IPS DF 19.7 (cell line): Measurements from ENCODE around the gene OBP2B.

ENCODE experiments used
- DNase-seq: peaks from one replicate; pipeline ENCODE4 v3.0.0-alpha.2; 2013; ENCODE audit warnings: low read depth, low spot score

OBP2B gene

GRCh38 chr9:133169102-133169501 lies 39.9 kb downstream of the OBP2B start:
- no peak for DNase-seq

DNA sequence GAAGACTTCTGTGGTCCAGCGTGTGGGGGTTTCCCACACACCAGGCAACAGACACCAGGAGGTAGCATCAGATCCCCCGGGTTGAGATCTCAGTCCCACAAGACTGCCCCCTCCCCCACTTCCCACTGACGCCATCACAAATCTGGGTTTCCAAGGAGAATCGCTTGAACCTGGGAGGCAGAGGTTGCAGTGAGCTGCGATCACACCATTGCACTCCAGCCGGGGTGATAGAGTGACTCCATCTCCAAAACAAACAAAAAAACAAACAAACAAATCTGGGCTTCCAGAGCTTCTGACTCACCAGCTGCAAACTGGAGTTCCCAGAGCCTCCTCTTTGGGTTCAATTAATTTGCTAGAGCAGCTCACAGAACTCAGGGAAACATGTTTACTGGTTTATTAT lies 40.6 kb downstream of the OBP2B start:
- DNase-seq: no peak

DNA sequence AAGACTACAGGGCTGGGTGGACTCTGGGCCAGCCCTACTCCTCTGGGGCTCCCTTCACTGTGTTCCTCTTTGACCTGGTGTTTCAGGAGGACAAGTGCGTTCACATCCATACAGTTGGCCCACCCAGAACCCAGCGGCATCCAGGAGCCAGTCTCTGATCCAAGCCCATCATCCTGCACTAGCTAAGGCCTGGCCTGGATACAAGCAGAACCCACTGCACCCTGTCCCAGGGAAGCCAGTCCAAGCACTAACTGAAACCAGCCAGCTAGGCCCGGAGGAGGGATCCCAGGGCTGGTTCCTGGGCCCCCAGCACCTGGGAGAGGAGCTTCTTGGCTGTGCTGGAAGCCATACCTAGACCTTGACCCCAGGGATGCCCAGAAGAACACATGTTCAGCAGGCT lies 41.3 kb downstream of the OBP2B start:
- no peak for DNase-seq

DNA sequence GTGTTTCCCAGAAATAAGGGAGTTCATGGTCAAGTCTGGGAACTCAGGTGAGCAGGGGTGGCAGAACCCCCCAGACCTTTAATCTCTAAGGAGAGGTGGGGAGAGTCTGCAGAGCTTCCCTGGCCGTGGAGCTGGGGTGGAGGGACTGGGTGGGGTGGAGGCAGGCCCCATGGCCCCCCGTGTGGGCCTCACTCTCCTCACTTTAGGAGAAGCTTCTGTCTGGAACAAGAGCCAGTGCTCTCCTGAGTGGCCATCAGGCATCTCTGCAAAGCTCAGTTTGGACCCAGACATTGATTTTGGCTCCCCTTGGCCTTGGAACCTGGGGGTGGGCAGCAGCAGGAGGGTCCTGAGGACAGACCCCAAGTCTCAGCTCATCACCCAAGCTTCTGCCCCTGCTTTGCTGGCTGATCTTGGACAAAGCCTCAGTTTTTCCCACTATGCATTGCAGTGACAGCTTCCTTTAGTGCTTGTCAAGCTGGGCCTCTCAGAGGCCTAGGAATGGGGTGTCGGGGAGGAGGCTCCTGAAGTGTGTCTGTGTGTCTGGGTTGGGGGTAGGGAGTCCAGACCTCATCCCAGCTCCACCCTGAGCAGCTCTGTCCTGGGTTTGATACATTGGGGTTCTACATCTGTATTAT lies 41.8 kb downstream of the OBP2B start:
- DNase-seq: no peak

GRCh38 chr9:133166392-133166791 lies 42.7 kb downstream of the OBP2B start:
- DNase-seq: no peak

GRCh38 chr9:133165452-133165730 lies 43.7 kb downstream of the OBP2B start:
- no peak for DNase-seq

DNA sequence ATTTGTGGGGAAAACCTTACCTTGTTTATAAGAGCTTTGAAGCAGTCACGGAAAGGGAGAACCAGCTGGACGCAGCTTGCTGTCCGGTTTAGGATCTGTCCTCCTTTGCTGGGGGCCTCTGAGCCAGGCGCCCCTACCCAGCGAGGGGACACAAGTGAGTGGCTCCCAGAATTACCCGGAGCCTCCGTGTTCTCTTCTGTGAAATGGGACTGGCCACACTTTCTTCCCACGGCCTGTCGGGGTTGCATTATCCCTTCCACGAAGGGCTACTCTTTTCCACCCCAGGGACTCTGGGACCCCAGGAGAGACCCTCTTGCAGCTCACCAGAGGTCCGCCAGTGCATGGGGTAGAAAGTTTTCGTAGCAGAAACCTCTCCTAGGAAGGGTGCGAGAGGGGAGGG lies 44.9 kb downstream of the OBP2B start:
- DNase-seq: no peak

GRCh38 chr9:133163504-133164172 lies 45.4 kb downstream of the OBP2B start, which contains the start of gene GBGT1:
GBGT1 (minus strand) TSS chr9:133163914; CDS start chr9:133162412, 1,502 bp downstream.
- no peak for DNase-seq

DNA sequence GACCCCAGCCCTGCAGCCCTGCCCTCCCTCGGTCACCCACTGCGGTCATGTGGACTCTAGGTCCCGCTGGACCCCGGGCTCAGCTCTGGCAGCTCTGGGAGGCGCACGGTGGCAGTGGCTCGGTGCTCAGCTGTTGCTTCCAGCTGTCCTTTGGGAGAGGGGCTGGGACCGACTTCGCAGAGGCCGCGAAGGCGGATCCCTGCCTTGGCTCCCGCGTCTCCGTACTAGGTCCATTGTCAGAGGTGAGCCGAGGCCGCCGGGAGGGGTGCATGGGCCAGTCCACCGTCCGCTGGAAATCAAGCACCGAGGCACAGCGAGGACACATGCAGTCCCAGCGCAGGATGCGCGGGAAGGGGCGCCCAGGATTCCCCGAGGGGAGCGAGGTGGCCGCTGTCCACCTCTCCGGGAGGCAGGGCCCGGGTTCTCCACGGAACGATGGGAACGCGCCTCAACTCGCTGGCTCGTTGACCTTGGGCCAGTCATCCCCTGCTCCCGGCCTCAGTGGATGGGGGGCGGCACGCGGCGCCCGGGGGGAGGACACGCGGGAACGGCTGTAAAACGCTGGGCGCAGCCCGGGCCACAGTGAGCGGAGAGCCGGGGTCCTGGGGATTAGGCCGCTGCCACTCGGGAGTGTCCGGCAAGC lies 46.1 kb downstream of the OBP2B start:
- no peak for DNase-seq

GRCh38 chr9:133161547-133161950 lies 47.5 kb downstream of the OBP2B start:
- DNase-seq: no peak

- DNase-seq: no peak
These were observed 48.1 kb downstream of the OBP2B start for GRCh38 chr9:133160742-133161546.

DNA sequence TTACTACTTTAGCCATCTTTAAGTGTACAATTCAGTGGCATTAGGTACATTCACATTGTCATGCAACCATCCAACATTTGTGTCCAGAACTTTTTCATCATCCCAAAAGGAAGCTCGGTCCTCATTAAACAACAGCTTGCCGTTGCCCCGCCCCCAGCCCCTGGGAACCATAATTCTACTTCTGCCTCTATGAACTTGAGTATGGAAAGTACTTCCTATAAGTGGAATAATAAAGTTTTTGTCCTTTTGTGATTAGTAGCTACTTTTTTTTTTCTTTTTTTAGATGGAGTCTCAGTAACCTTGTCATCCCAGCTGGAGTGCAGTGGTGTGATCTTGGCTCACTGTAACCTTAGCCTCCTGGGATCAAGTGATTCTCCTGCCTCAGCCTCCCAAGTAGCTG lies 50.4 kb downstream of the OBP2B start:
- DNase-seq: no peak
